ENCODE data around the gene NRG2.

Gene NRG2

DNA sequence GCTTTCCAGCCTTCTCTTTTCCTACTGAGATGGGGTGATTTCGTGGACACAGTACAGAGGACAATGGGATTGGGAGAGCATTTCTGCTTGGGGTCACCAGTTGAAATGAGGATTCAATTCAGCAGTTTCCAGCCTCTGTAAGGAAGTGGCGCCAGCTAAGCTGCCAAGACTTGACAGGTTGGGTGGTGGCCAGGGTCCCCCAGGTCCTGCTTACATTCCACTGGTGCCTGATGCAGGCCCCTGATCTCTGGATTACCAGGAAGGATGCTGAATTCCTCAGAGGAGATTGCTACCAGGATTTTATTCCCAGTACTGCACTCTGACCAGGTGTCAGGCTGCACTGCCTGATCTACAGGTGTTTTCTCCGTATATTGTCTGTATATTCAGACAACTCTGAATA lies 127.8 kb downstream of the NRG2 start:
- DNase-seq (ENCODE audit: low spot score): no peak
- TF ChIP-seq, protein P1, sequence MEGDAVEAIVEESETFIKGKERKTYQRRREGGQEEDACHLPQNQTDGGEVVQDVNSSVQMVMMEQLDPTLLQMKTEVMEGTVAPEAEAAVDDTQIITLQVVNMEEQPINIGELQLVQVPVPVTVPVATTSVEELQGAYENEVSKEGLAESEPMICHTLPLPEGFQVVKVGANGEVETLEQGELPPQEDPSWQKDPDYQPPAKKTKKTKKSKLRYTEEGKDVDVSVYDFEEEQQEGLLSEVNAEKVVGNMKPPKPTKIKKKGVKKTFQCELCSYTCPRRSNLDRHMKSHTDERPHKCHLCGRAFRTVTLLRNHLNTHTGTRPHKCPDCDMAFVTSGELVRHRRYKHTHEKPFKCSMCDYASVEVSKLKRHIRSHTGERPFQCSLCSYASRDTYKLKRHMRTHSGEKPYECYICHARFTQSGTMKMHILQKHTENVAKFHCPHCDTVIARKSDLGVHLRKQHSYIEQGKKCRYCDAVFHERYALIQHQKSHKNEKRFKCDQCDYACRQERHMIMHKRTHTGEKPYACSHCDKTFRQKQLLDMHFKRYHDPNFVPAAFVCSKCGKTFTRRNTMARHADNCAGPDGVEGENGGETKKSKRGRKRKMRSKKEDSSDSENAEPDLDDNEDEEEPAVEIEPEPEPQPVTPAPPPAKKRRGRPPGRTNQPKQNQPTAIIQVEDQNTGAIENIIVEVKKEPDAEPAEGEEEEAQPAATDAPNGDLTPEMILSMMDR (IDR thresholded peaks at IDR 0.05; ENCODE audit: borderline replicate concordance, control extremely low read depth, extremely low read depth, insufficient read depth, missing control alignments): no peak
- in situ Hi-C loops (cut with MboI; ENCODE audit: low sequenced_read_pairs, unreplicated experiment): no loop called here

DNA sequence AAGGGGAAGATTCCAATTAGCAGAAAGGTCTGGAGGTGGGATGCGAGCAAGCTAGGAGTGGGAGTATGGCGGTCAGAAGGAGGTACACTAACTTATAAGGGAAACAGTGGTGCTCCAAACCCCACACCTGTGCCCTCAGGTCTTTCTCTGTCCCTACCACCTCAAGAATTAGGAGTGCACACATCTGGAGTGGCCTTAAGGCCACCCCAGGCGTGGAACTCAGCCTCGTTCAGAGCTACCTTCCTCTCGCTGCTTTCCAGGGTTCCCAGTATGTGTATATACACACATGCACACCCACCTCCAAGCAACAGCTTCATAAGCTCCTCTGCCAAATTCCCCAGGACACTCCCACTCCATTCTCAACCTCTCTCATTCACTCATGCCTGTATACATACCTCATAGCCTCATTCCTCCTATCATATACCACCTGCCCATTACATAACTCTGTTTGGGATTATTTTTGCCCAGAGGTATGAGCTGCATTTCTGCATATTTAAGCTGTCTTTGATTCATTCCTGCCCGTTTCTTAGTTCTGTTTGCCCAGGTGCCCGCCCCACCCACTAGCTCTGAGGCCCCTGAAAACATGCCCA lies 128.8 kb downstream of the NRG2 start:
- no peak for DNase-seq (ENCODE audit: low spot score)
- in situ Hi-C loops (cut with MboI; ENCODE audit: low sequenced_read_pairs, unreplicated experiment): no loop called here
- TF ChIP-seq, protein P1 (IDR thresholded peaks at IDR 0.05; ENCODE audit: borderline replicate concordance, control extremely low read depth, extremely low read depth, insufficient read depth, missing control alignments): no peak

DNA sequence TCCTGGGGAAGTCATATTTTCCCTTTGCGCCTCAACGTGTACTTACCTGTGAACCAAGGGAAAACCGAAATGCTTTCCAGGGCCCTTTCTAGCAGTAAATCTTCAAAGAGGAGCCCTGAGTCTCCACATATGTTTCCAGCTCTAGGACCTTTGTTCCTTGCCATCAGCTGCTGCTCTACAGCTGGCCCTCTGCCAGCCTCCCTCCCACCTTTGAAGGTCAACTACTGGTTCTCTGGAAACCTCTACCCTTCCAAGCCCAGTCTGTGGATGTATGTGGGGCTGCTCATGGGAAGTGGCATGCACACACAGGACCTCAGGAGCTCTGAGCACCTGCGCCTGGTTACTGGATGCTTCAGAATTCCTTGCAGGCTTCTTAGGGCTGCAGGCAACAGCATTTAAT lies 130.3 kb downstream of the NRG2 start:
- DNase-seq (ENCODE audit: low spot score): no peak
- in situ Hi-C loops (cut with MboI; ENCODE audit: low sequenced_read_pairs, unreplicated experiment): no loop called here
- TF ChIP-seq, protein P1 (IDR thresholded peaks at IDR 0.05; ENCODE audit: borderline replicate concordance, control extremely low read depth, extremely low read depth, insufficient read depth, missing control alignments): no peak

DNA sequence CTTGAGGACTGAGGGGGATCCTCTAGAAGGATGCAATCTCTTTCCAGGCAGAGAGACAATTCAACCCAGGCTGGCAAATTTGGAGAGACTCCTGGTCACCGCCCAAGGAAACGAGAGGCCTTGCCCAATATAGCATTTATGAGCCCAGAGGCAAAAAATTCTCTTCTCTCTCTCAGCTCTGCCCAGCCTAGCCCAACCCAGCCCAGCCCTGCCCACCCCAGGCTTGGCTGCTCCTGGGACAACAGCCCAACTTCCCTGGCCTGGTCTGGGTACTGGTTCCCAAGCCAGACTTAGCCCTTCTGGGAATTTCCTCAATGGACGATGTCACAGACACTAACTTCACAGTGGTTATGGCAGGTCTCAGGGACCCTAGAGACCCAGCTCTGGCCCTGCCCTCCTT lies 130.9 kb downstream of the NRG2 start:
- TF ChIP-seq, protein P1 (IDR thresholded peaks at IDR 0.05; ENCODE audit: borderline replicate concordance, control extremely low read depth, extremely low read depth, insufficient read depth, missing control alignments): no peak
- in situ Hi-C loops (cut with MboI; ENCODE audit: low sequenced_read_pairs, unreplicated experiment): no loop called here
- no peak for DNase-seq (ENCODE audit: low spot score)

DNA sequence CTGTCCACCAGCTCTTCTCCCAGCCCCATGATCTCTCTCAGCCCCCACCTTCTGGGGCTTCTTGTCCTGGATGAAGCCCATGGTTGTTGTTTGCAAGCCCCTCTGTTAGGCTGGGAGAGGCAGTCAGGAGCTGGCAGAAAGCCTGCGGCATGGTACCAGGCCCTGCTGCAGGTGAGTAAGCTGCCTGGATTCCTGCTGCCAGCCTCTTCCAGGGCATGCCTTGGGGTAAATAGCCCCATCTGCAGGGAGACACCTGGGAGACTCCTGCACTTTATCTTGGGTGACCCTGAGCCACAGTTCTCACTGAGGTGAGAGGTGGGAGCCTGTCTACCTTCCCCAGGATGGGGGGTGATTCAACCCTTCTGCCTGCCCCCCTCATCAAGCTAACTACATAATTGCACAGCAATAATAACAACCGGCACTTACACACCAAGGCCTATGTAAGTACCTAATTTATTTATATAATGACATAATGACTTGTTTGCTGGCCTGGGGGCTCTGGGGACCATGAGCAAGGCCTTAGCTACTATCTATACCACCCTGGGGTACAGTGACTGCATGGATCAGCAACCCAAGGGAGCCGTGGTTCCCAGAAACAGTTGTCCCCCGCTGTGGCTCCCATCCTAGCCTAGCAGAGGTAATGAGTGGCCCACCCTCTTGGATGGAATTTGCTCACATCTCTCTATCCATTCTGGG lies 131.5 kb downstream of the NRG2 start:
- DNase-seq (ENCODE audit: low spot score): no peak
- TF ChIP-seq, protein P1 (IDR thresholded peaks at IDR 0.05; ENCODE audit: borderline replicate concordance, control extremely low read depth, extremely low read depth, insufficient read depth, missing control alignments): no peak
- in situ Hi-C loops (cut with MboI; ENCODE audit: low sequenced_read_pairs, unreplicated experiment): no loop called here

DNA sequence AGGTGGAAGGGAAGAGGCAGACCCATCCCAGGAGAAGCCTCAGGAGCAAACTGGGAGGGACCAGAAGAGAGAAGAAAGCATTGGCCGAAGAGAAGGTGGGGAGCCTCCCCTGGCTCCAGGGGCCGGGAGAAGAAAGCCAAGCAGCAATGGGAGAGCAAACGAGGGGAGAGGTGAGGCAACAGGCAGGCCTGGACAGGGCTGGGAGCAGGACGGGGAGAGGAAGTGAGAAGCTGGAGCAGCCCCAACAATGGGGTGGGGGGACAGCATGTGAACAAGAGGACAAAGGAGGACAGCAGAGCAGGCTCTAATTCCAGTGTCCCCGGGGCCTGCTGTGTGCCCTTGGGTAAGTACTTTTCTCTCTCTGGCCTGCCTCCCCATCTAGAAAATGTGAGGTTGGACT lies 132.2 kb downstream of the NRG2 start:
- DNase-seq (ENCODE audit: low spot score): no peak
- TF ChIP-seq, protein P1 (IDR thresholded peaks at IDR 0.05; ENCODE audit: borderline replicate concordance, control extremely low read depth, extremely low read depth, insufficient read depth, missing control alignments): no peak
- in situ Hi-C loops (cut with MboI; ENCODE audit: low sequenced_read_pairs, unreplicated experiment): no loop called here

All from GM13976 (cell line).